ENCODE measurements around the gene MEF2D.

Gene MEF2D

GRCh38 chr1:156471496-156472490, 28.8 kb downstream of the MEF2D start:
- no peak for TF ChIP-seq CTCF (IDR thresholded peaks at IDR 0.05; ENCODE audit: insufficient read depth, low read depth, low read length, missing control alignments)
- DNase-seq (ENCODE audit: low read depth): peak; percentile 11
- no peak overlapping the region for H3K4me3 ChIP-seq (ENCODE audit: low read length)

- no peak overlapping the region for H3K4me3 ChIP-seq (ENCODE audit: low read length)
- TF ChIP-seq CTCF (IDR thresholded peaks at IDR 0.05; ENCODE audit: insufficient read depth, low read depth, low read length, missing control alignments): no peak
Measured at GRCh38 chr1:156470473-156470872, 30.1 kb downstream of the MEF2D start.

DNA sequence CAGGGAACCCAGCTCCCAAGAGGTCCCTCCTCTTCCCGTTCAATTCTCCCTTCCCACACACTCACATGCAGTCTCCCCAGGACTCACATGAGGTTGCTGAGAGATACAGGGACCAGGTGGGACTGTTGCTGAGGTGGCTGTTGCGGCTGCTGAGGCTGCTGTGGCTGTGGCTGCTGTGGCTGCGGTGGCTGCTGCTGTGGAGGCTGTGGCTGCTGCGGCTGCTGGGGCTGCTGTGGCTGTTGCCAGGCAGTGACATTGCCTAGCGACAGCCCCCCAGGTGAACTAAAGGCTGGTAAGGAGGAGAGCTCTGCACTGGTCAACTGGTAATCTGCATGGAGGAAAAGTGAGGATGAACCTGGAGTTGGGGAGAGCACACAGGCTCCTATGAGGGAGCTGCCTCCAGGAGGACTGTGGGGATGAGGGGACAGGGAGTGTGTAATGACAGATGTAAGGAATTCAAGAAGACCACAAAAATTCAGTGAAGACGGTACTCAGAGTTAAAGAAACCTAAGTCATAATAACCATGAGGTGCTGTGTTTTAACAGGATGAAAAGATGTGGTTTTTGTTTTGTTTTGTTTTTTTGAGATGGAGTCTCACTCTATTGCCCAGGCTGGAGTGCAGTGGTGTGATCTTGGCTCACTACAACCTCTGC, 31.8 kb downstream of the MEF2D start:
- no peak for TF ChIP-seq CTCF (IDR thresholded peaks at IDR 0.05; ENCODE audit: insufficient read depth, low read depth, low read length, missing control alignments)
- H3K4me3 ChIP-seq (ENCODE audit: low read length): no peak overlapping the region
- no peak for DNase-seq (ENCODE audit: low read depth)

More at GRCh38 chr1:156470473-156470872, 30.1 kb downstream of the MEF2D start:
- DNase-seq (ENCODE audit: low read depth): no peak

DNA sequence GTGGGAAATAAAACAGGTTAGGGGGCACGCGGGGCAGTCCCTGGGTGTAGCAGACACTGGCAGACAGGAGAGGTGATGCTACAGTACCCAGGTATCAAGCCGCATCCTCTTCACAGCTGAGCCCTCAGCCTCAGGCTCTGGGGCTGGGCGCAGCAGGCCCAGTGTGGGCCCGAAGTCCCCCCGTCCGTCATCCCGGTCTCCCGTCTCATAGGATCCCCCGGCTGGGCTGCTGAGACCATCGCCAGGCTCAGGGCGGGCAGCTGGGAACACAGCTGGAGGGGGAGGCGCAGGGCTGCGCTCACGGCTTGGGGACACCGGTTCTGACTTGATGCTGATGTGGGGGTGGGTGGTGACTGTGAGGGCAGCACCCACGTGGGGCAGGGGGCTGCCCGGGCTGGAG, 32.7 kb downstream of the MEF2D start:
- TF ChIP-seq CTCF (IDR thresholded peaks at IDR 0.05; ENCODE audit: insufficient read depth, low read depth, low read length, missing control alignments): no peak
- no peak overlapping the region for H3K4me3 ChIP-seq (ENCODE audit: low read length)
- DNase-seq (ENCODE audit: low read depth): no peak

DNA sequence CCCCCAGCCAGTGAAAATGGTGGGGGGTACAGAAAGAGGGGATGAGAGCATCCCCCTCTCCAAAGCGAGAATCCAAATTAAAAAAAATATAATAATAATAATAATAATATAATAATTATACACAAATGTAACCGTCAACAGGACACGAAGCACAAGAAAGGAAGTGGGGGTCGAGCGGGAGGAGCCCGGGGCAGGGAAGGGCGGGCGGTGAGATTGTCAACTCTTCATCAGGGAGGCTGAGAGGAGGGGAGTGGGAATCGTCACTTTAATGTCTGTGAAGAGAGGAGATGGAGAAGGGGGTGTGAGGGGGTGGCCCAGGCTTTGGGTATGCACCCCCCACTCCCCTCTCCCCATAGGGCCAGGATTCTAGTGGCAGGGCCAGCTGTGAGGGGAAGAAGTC, 33.2 kb downstream of the MEF2D start:
- H3K4me3 ChIP-seq (ENCODE audit: low read length): no peak overlapping the region
- no peak for TF ChIP-seq CTCF (IDR thresholded peaks at IDR 0.05; ENCODE audit: insufficient read depth, low read depth, low read length, missing control alignments)
- DNase-seq (ENCODE audit: low read depth): no peak

GRCh38 chr1:156465747-156466365, 34.7 kb downstream of the MEF2D start:
- DNase-seq (ENCODE audit: low read depth): no peak
- peak; percentile 12 for TF ChIP-seq CTCF (IDR thresholded peaks at IDR 0.05; ENCODE audit: insufficient read depth, low read depth, low read length, missing control alignments)
- H3K4me3 ChIP-seq (ENCODE audit: low read length): no peak overlapping the region

Data from epithelial cell of esophagus (primary cell).